ENCODE data around the gene CYP2U1.
A peak's percentile ranks its signal among the peaks of the same experiment; 100 is the strongest.

- TF ChIP-seq, protein P1, sequence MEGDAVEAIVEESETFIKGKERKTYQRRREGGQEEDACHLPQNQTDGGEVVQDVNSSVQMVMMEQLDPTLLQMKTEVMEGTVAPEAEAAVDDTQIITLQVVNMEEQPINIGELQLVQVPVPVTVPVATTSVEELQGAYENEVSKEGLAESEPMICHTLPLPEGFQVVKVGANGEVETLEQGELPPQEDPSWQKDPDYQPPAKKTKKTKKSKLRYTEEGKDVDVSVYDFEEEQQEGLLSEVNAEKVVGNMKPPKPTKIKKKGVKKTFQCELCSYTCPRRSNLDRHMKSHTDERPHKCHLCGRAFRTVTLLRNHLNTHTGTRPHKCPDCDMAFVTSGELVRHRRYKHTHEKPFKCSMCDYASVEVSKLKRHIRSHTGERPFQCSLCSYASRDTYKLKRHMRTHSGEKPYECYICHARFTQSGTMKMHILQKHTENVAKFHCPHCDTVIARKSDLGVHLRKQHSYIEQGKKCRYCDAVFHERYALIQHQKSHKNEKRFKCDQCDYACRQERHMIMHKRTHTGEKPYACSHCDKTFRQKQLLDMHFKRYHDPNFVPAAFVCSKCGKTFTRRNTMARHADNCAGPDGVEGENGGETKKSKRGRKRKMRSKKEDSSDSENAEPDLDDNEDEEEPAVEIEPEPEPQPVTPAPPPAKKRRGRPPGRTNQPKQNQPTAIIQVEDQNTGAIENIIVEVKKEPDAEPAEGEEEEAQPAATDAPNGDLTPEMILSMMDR (conservative IDR thresholded peaks at IDR 0.05; ENCODE audit: low read depth, low read length), result peak; percentile 88
- TF ChIP-seq POLR2A (IDR thresholded peaks at IDR 0.05; ENCODE audit: low read depth, low read length) (no peak), RCOR1 (IDR thresholded peaks at IDR 0.05; ENCODE audit: insufficient replicate concordance, low read length) (no peak), SMC3 (IDR thresholded peaks at IDR 0.05; ENCODE audit: low read depth, low read length) (peak; percentile 86), FOS (IDR thresholded peaks at IDR 0.05; ENCODE audit: low read depth, low read length) (no peak), MXI1 (IDR thresholded peaks at IDR 0.05; ENCODE audit: borderline replicate concordance, low read depth, low read length) (no peak), RAD21 (IDR thresholded peaks at IDR 0.05; ENCODE audit: low read length) (peak; percentile 92), MAZ (IDR thresholded peaks at IDR 0.05; ENCODE audit: borderline replicate concordance, low read depth, low read length) (no peak), BHLHE40 (IDR thresholded peaks at IDR 0.05; ENCODE audit: low read depth, low read length) (no peak), RFX5 (IDR thresholded peaks at IDR 0.05; ENCODE audit: low read depth, low read length) (no peak), MAFK (IDR thresholded peaks at IDR 0.05; ENCODE audit: low read depth, low read length) (no peak)
- TF ChIP-seq, protein P2, sequence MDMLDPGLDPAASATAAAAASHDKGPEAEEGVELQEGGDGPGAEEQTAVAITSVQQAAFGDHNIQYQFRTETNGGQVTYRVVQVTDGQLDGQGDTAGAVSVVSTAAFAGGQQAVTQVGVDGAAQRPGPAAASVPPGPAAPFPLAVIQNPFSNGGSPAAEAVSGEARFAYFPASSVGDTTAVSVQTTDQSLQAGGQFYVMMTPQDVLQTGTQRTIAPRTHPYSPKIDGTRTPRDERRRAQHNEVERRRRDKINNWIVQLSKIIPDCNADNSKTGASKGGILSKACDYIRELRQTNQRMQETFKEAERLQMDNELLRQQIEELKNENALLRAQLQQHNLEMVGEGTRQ (IDR thresholded peaks at IDR 0.05; ENCODE audit: low read depth, low read length), result no peak
- TF ChIP-seq, protein P3, sequence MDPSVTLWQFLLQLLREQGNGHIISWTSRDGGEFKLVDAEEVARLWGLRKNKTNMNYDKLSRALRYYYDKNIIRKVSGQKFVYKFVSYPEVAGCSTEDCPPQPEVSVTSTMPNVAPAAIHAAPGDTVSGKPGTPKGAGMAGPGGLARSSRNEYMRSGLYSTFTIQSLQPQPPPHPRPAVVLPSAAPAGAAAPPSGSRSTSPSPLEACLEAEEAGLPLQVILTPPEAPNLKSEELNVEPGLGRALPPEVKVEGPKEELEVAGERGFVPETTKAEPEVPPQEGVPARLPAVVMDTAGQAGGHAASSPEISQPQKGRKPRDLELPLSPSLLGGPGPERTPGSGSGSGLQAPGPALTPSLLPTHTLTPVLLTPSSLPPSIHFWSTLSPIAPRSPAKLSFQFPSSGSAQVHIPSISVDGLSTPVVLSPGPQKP (IDR thresholded peaks at IDR 0.05; ENCODE audit: borderline replicate concordance, low read depth, low read length), result no peak
These were observed 18.0 kb upstream of the CYP2U1 start for GRCh38 chr4:107913283-107913899.
